ENCODE data around the gene TSPO.

GRCh38 chr22:43205261-43205691 lies 53.9 kb downstream of the TSPO start:
- no peak for TF ChIP-seq POLR2A (IDR thresholded peaks at IDR 0.05; ENCODE audit: control extremely low read depth in 1 of 2, low read depth in 2 of 2, low read length in 2 of 2)
- TF ChIP-seq, protein P1, sequence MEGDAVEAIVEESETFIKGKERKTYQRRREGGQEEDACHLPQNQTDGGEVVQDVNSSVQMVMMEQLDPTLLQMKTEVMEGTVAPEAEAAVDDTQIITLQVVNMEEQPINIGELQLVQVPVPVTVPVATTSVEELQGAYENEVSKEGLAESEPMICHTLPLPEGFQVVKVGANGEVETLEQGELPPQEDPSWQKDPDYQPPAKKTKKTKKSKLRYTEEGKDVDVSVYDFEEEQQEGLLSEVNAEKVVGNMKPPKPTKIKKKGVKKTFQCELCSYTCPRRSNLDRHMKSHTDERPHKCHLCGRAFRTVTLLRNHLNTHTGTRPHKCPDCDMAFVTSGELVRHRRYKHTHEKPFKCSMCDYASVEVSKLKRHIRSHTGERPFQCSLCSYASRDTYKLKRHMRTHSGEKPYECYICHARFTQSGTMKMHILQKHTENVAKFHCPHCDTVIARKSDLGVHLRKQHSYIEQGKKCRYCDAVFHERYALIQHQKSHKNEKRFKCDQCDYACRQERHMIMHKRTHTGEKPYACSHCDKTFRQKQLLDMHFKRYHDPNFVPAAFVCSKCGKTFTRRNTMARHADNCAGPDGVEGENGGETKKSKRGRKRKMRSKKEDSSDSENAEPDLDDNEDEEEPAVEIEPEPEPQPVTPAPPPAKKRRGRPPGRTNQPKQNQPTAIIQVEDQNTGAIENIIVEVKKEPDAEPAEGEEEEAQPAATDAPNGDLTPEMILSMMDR (IDR thresholded peaks at IDR 0.05; ENCODE audit: control extremely low read depth in 1 of 3, insufficient read depth in 1 of 3, low read depth in 1 of 3, low read length in 3 of 3), result no peak
- no peak for TF ChIP-seq RFX5 (IDR thresholded peaks at IDR 0.05; ENCODE audit: borderline replicate concordance, low read depth, low read length)
- no peak for TF ChIP-seq SIX5 (IDR thresholded peaks at IDR 0.05; ENCODE audit: low read depth, low read length)
- TF ChIP-seq RAD21 (IDR thresholded peaks at IDR 0.05 in 1 of 2, conservative IDR thresholded peaks at IDR 0.05 in 1 of 2; ENCODE audit: low read depth in 2 of 2, low read length in 2 of 2), result no peak
- TF ChIP-seq, protein P2, sequence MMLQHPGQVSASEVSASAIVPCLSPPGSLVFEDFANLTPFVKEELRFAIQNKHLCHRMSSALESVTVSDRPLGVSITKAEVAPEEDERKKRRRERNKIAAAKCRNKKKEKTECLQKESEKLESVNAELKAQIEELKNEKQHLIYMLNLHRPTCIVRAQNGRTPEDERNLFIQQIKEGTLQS (IDR thresholded peaks at IDR 0.05; ENCODE audit: insufficient read depth, low read depth, low read length), result no peak
- TF ChIP-seq TBP (IDR thresholded peaks at IDR 0.05; ENCODE audit: low read depth, low read length), result no peak
- TF ChIP-seq CHD2 (IDR thresholded peaks at IDR 0.05; ENCODE audit: low read length), result no peak
- TF ChIP-seq TAF1 (IDR thresholded peaks at IDR 0.05; ENCODE audit: low read depth, low read length), result no peak
- TF ChIP-seq EZH2 (IDR thresholded peaks at IDR 0.05; ENCODE audit: low read depth, low read length, severe bottlenecking), result no peak
- TF ChIP-seq BCL11A (IDR thresholded peaks at IDR 0.05; ENCODE audit: low read depth in 2 of 2, low read length in 2 of 2), result no peak

All from H1 (cell line).